SK-N-SH (cell line): ENCODE measurements around the gene PLA2G4B. TPM values are rescaled to one million over a fixed set of nuclear protein-coding genes. Genes with fewer than 3 reads are reported as not detected.

Source experiments
- CTCF ChIA-PET: fragments of 300-600, 350-600 bp; formaldehyde crosslinking; extraction: SDS; loops from one replicate; lab custom pipeline; 2021; lab: Yijun Ruan, JAX
- POLR2A ChIA-PET: fragments of 350-600 bp; sonication (Branson Sonifier 250); formaldehyde crosslinking; extraction: SDS; loops from one replicate; lab custom pipeline; 2020; ENCODE audit warnings: antibody characterized with exemption, inconsistent platforms; lab: Yijun Ruan, JAX
- DNase-seq: peaks from one replicate; pipeline ENCODE4 v3.0.0; 2012
- H2AFZ ChIP-seq: fragments of 200-600 bp; sonication (generic); 2 replicates; pipeline ENCODE4 v1.8.1; 2016; ENCODE audit warnings: antibody characterized with exemption, mild to moderate bottlenecking, low read depth
- H3F3A ChIP-seq: fragments of 200-600 bp; sonication (generic); replicated peaks from 2 replicates; pipeline ENCODE3; 2016; ENCODE audit warnings: antibody characterized with exemption, mild to moderate bottlenecking; ENCODE audit not compliant: insufficient read depth
- H3K27ac ChIP-seq, 2 experiments: fragments of 200-500 bp in 1 of 2; fragments of 200-600 bp in 1 of 2; sonication (Bioruptor generic) in 1 of 2; sonication (generic), shearing (Covaris generic) in 1 of 2; 2 replicates each; pipeline versions ENCODE4 v1.5.1 to v1.6.1; 2014 to 2016; ENCODE audit warnings: low read depth in 2 of 2, inconsistent platforms in 1 of 2, low read length in 1 of 2, mild to moderate bottlenecking in 1 of 2, mixed read lengths in 1 of 2
- H3K27me3 ChIP-seq: fragments of 200-600 bp; sonication (generic), shearing (Covaris generic); 2 replicates; pipeline ENCODE4 v1.6.1; 2016; ENCODE audit warnings: mixed run types; ENCODE audit not compliant: insufficient read depth
- H3K36me3 ChIP-seq, 2 experiments: fragments of 200-500 bp in 1 of 2; fragments of 200-600 bp in 1 of 2; sonication (Bioruptor generic) in 1 of 2; sonication (generic) in 1 of 2; replicated peaks in 1 of 2; 2 replicates each; pipeline versions ENCODE3 to v1.5.1; 2014 to 2016; ENCODE audit warnings: low read length in 1 of 2, mild to moderate bottlenecking in 1 of 2; ENCODE audit not compliant: insufficient read depth in 2 of 2, control insufficient read depth in 1 of 2
- H3K4me1 ChIP-seq, 2 experiments: fragments of 200-500 bp in 1 of 2; fragments of 200-600 bp in 1 of 2; sonication (Bioruptor generic) in 1 of 2; sonication (generic), shearing (Covaris generic) in 1 of 2; 2 replicates each; pipeline versions ENCODE4 v1.5.1 to v1.6.1; 2014 to 2016; ENCODE audit warnings: low read depth in 1 of 2, low read length in 1 of 2, mixed run types in 1 of 2; ENCODE audit not compliant: insufficient read depth in 2 of 2, control insufficient read depth in 1 of 2
- H3K4me2 ChIP-seq: fragments of 200-600 bp; sonication (generic), shearing (Covaris generic); 2 replicates; pipeline ENCODE4 v1.6.1; 2017; ENCODE audit warnings: mixed run types
- H3K4me3 ChIP-seq, 2 experiments: fragments of 200-500 bp in 1 of 2; fragments of 200-600 bp in 1 of 2; sonication (Bioruptor generic) in 1 of 2; sonication (generic), shearing (Covaris generic) in 1 of 2; 2 replicates each; pipeline versions ENCODE4 v1.5.1 to v1.8.1; 2014 to 2016; ENCODE audit warnings: low read depth in 2 of 2, inconsistent platforms in 1 of 2, low read length in 1 of 2, mild to moderate bottlenecking in 1 of 2, mixed read lengths in 1 of 2, moderate library complexity in 1 of 2
- H3K79me2 ChIP-seq: fragments of 200-600 bp; sonication (generic); 2 replicates; pipeline ENCODE4 v1.8.1; 2017; ENCODE audit warnings: mild to moderate bottlenecking; ENCODE audit not compliant: insufficient read depth
- H3K9ac ChIP-seq: fragments of 200-600 bp; sonication (generic); 2 replicates; pipeline ENCODE4 v1.6.1; 2017; ENCODE audit warnings: mixed run types
- H3K9me2 ChIP-seq: fragments of 200-600 bp; sonication (generic); 2 replicates; pipeline ENCODE4 v1.6.1; 2017; ENCODE audit warnings: mixed run types
- H3K9me3 ChIP-seq: fragments of 200-600 bp; sonication (generic); 2 replicates; pipeline ENCODE4 v1.6.1; 2017; ENCODE audit warnings: mixed run types, mild to moderate bottlenecking, moderate library complexity
- H4K20me1 ChIP-seq: fragments of 200-600 bp; sonication (generic); 2 replicates; pipeline ENCODE4 v1.6.1; 2017; ENCODE audit warnings: mild to moderate bottlenecking, mixed run types; ENCODE audit not compliant: insufficient read depth
- ELF1 ChIP-seq: IDR thresholded peaks from 2 replicates; pipeline ENCODE4 v1.4.0; 2012
- EP300 ChIP-seq, 2 experiments: IDR thresholded peaks; 2 replicates each; pipeline versions ENCODE4 v1.4.0 to v1.6.1; 2012; ENCODE audit warnings: borderline replicate concordance in 1 of 2, low read depth in 1 of 2, low read length in 1 of 2
- FOXM1 ChIP-seq: IDR thresholded peaks from 2 replicates; pipeline ENCODE4 v1.4.0; 2012; ENCODE audit warnings: low read depth, mild to moderate bottlenecking
- GATA2 ChIP-seq: sonication (generic); formaldehyde crosslinking; IDR thresholded peaks from 2 replicates; pipeline ENCODE4 v1.5.0; 2020; ENCODE audit warnings: mild to moderate bottlenecking, missing genetic modification reagents
- IRF3 ChIP-seq: fragments of 150-350 bp; IDR thresholded peaks from 2 replicates; pipeline ENCODE4 v1.6.1; 2016; ENCODE audit warnings: mild to moderate bottlenecking, low read depth, low read length
- JUND ChIP-seq: IDR thresholded peaks from 2 replicates; pipeline ENCODE4 v1.4.0; 2012
- MEF2A ChIP-seq: IDR thresholded peaks from 2 replicates; pipeline ENCODE4 v1.4.0; 2012; ENCODE audit warnings: low read depth, borderline replicate concordance
- NFIC ChIP-seq: IDR thresholded peaks from 2 replicates; pipeline ENCODE4 v1.4.0; 2012; ENCODE audit warnings: borderline replicate concordance
- NRF1 ChIP-seq: IDR thresholded peaks from 2 replicates; pipeline ENCODE4 v1.6.1; 2012; ENCODE audit warnings: low read depth, mild to moderate bottlenecking, low read length
- POLR2AphosphoS5 ChIP-seq: IDR thresholded peaks from 2 replicates; pipeline ENCODE4 v1.6.1; 2012; ENCODE audit warnings: low read depth, low read length
- RAD21 ChIP-seq: IDR thresholded peaks from 2 replicates; pipeline ENCODE4 v1.6.1; 2012; ENCODE audit warnings: mild to moderate bottlenecking, low read length
- SMC3 ChIP-seq: IDR thresholded peaks from 2 replicates; pipeline ENCODE4 v1.6.1; 2012; ENCODE audit warnings: low read depth, low read length, improper control_type of control experiment
- TAF1 ChIP-seq: IDR thresholded peaks from 2 replicates; pipeline ENCODE4 v1.6.1; 2012; ENCODE audit warnings: low read depth, mild to moderate bottlenecking, low read length, moderate library complexity, borderline replicate concordance
- YY1 ChIP-seq: IDR thresholded peaks from 2 replicates; pipeline ENCODE4 v1.4.0; 2012; ENCODE audit warnings: low read depth, mild to moderate bottlenecking
- WGBS: methylation state at CpG from one replicate; pipeline ENCODE4 v1.1.6; 2017; ENCODE audit warnings: low lambda C conversion rate; 5-methylcytosine and 5-hydroxymethylcytosine counted together
- polyA plus RNA-seq, 3 experiments: library from polyadenylated mRNA; depleted of rRNA; stranded (reverse); fragments of >200 nt; gene quantifications; 2 replicates each; pipeline ENCODE4 v1.2.3, GENCODE V29; 2012
- TF ChIP-seq, protein P1 (sequence below): IDR thresholded peaks from 2 replicates; pipeline ENCODE4 v1.4.0; 2012; ENCODE audit warnings: low read depth, borderline replicate concordance

The PLA2G4B gene
- polyA plus RNA-seq, 1 of the 3 experiments (the other 2 are of a cell fraction), result 5.3 TPM

- Histone ChIP-seq H3K4me3 (no peak overlapping the region), H4K20me1 (no peaks in the 10 kb centered on the region), H3K9me3 (no peaks in the 10 kb centered on the region), H3K4me2 (no peak overlapping the region), H3K9ac (no peak overlapping the region), H3K9me2 (no peaks in the 10 kb centered on the region), H3K4me1 (peaks cover 0 to 15% of the 10 kb centered on the region in 2 experiments; a peak in 1 of 4 replicates), H3K79me2 (no peaks in the 10 kb centered on the region), H2AFZ (no peak overlapping the region), H3K27ac (no peak overlapping the region), H3F3A (no peaks in the 10 kb centered on the region), H3K36me3 (peaks cover 0 to 15% of the 10 kb centered on the region in 2 experiments), H3K27me3 (no peaks in the 10 kb centered on the region)
- no peak for DNase-seq
- POLR2A ChIA-PET, result interaction anchor here (0.7 kb wide), 1 partner anchor 12 kb away, joined by 3 read pairs; no protein-coding TSS in a partner anchor
- 81% methylated on average over 6 of the region's 10 CpGs for WGBS
- CTCF ChIA-PET, result interaction anchor here (1.1 to 1.2 kb wide), 3 partner anchors 11 to 33 kb away, joined by 3 to 4 read pairs (median 3); no protein-coding TSS in a partner anchor
- no peak for TF ChIP-seq IRF3
- no peak for TF ChIP-seq EP300 (IDR thresholded peaks at IDR 0.05; ENCODE audit: borderline replicate concordance in 1 of 2, low read depth in 1 of 2, low read length in 1 of 2)
- no peak for TF ChIP-seq MEF2A
- no peak for TF ChIP-seq RAD21
- TF ChIP-seq NFIC, result no peak
- TF ChIP-seq SMC3, result no peak
- TF ChIP-seq GATA2 (CRISPR knock-in tag), result no peak
- no peak for TF ChIP-seq NRF1
- TF ChIP-seq, protein P1, sequence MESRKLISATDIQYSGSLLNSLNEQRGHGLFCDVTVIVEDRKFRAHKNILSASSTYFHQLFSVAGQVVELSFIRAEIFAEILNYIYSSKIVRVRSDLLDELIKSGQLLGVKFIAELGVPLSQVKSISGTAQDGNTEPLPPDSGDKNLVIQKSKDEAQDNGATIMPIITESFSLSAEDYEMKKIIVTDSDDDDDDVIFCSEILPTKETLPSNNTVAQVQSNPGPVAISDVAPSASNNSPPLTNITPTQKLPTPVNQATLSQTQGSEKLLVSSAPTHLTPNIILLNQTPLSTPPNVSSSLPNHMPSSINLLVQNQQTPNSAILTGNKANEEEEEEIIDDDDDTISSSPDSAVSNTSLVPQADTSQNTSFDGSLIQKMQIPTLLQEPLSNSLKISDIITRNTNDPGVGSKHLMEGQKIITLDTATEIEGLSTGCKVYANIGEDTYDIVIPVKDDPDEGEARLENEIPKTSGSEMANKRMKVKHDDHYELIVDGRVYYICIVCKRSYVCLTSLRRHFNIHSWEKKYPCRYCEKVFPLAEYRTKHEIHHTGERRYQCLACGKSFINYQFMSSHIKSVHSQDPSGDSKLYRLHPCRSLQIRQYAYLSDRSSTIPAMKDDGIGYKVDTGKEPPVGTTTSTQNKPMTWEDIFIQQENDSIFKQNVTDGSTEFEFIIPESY, result no peak
Measured at GRCh38 chr15:41843571-41843970, 4.9 kb downstream of the PLA2G4B start.

DNA sequence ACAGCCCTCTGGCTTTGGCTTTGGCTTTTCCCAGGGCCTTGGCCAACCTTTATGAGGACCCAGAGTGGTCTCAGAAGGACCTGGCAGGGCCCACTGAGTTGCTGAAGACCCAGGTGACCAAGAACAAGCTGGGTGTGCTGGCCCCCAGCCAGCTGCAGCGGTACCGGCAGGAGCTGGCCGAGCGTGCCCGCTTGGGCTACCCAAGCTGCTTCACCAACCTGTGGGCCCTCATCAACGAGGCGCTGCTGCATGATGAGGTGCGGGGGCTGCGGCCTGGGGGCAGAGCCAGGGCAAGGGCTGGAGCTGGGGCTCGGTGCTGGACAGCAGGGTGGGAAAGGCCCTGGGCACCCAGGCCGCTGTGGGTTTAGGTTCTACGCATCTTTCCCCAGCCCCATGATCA lies 6.2 kb downstream of the PLA2G4B start:
- H2AFZ ChIP-seq, result no peak overlapping the region
- 100% methylated on average over 1 of the region's 12 CpGs for WGBS
- no peaks in the 10 kb centered on the region for H3K9me2 ChIP-seq
- no peak for DNase-seq
- H3K4me2 ChIP-seq, result no peak overlapping the region
- H3F3A ChIP-seq, result no peaks in the 10 kb centered on the region
- H3K9me3 ChIP-seq, result no peaks in the 10 kb centered on the region
- no peak for TF ChIP-seq IRF3
- TF ChIP-seq JUND, result no peak
- no peak for TF ChIP-seq ELF1
- TF ChIP-seq EP300 (IDR thresholded peaks at IDR 0.05; ENCODE audit: borderline replicate concordance in 1 of 2, low read depth in 1 of 2, low read length in 1 of 2), result no peak
- TF ChIP-seq FOXM1, result no peak
- TF ChIP-seq TAF1, result no peak
- TF ChIP-seq YY1, result no peak
- no peak for TF ChIP-seq POLR2AphosphoS5
- TF ChIP-seq, all 33 proteins: peak for 0
- Histone ChIP-seq H3K4me1 (peaks cover 0 to 22% of the 10 kb centered on the region in 2 experiments; a peak in 1 of 4 replicates), H3K4me3 (no peak overlapping the region), H4K20me1 (no peaks in the 10 kb centered on the region), H3K27ac (no peak overlapping the region), H3K9ac (no peak overlapping the region), H3K79me2 (no peaks in the 10 kb centered on the region), H3K27me3 (no peaks in the 10 kb centered on the region), H3K36me3 (peaks cover 0 to 15% of the 10 kb centered on the region in 2 experiments)
- POLR2A ChIA-PET, result interaction anchor here (0.7 kb wide), 1 partner anchor 272 kb away, joined by 3 read pairs; no protein-coding TSS in a partner anchor
- CTCF ChIA-PET, result interaction anchor here (1.1 to 1.2 kb wide), 2 partner anchors 20 to 34 kb away, joined by 3 to 4 read pairs; no protein-coding TSS in a partner anchor
